DMS153 treated with DMSO at 0.1 percent for 48 hours (cell line): ENCODE measurements around the gene DYNLL2.
A peak's percentile ranks its signal among the peaks of the same experiment; 100 is the strongest.
"Not testable (repeated sequence)": the region's sequence is repeated elsewhere in the genome, so short reads cannot be mapped to it uniquely, and the experiment has no call there.

ENCODE experiments used
- DNase-seq: peaks from one replicate; lab custom pipeline; 2025; ENCODE audit not compliant: unreplicated experiment; lab: John Stamatoyannopoulos, UW

Gene DYNLL2

DNA sequence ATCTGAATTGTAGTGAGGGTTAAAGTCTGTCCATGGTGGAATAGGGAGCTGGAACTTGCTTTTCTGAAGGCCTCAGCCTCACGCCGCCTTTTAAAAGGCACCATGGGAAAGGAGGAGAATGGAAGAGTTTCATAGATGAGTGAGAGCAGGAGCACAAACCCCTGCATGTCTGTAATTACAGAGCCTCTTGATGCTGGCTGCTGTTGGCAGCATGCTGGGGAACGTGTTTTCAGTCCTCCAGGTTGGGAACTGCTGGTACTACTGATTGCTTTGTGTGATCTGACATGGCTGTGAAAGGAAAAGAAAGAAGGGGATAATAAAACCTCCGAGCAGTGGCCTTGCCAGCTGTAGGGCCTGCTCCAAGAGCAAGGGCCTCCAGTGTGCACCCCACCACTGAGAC lies 16.8 kb upstream of the DYNLL2 start:
- DNase-seq, result no peak

DNA sequence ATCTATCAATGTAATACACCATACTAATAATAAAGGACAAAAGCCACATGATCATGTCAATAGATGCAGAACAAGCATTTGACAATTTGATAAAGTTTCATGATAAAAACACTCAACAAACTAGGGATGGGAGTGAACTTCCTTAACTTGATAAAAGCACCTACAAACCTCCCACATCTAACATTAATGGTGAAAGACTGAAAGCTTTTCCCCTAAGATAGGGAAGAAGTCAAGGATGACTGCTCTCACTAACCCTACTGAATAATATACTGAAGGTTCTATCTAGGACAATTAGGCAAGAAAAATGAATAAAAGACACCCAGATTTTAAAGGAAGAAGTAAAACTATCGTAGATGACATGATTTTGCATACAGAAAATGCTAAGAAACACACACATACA lies 10.4 kb upstream of the DYNLL2 start:
- DNase-seq, result no peak

GRCh38 chr17:58073266-58073665 lies 10.0 kb upstream of the DYNLL2 start:
- not testable (repeated sequence) for DNase-seq

DNA sequence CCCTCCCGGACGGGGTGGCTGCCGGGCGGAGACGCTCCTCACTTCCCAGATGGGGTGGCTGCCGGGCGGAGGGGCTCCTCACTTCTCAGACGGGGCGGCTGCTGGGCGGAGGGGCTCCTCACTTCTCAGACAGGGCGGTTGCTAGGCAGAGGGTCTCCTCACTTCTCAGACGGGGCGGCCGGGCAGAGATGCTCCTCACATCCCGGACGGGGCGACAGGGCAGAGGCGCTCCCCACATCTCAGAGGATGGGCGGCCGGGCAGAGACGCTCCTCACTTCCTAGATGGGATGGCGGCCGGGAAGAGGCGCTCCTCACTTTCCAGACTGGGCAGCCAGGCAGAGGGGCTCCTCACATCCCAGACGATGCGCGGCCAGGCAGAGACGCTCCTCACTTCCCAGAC lies 8.8 kb upstream of the DYNLL2 start:
- DNase-seq, result not testable (repeated sequence)

- no peak for DNase-seq
Observed at GRCh38 chr17:58079300-58080033, 3.8 kb upstream of the DYNLL2 start.

DNA sequence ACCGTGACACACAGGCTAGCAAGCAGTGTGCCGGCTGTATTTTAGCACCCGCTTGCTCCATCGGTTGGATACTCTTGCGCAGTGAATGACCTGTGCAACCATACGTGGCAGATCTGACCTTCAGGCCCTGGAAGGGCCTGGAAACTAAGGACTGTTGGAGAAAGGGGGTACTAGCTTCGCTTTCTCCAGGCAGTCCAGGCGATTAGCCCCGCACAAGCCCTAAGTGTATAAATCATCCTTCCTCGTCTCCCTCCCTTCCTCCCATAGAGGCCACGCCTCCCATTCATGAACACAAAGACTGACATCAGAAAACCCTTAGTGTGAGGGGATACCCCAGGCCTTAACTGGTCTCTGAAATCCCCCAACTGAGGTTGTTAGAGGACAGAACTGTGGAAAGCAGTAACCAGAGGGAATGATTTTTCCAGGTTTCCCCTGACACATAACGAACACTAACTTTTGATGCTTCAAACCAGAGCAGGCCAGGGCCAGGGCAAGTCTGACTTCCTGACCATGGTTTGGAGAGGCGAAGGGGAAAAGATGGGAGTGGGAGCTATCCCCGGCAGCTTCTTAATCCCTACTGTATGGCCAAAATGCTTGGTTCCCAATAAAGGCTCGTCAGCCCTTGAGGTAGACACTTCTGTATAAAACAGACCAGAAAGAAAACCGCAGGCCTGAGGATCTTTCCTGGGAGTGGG lies 1.4 kb upstream of the DYNLL2 start:
- DNase-seq, result no peak

GRCh38 chr17:58082341-58082869 lies 814 bp upstream of the DYNLL2 start:
- peak; percentile 0 for DNase-seq

DNA sequence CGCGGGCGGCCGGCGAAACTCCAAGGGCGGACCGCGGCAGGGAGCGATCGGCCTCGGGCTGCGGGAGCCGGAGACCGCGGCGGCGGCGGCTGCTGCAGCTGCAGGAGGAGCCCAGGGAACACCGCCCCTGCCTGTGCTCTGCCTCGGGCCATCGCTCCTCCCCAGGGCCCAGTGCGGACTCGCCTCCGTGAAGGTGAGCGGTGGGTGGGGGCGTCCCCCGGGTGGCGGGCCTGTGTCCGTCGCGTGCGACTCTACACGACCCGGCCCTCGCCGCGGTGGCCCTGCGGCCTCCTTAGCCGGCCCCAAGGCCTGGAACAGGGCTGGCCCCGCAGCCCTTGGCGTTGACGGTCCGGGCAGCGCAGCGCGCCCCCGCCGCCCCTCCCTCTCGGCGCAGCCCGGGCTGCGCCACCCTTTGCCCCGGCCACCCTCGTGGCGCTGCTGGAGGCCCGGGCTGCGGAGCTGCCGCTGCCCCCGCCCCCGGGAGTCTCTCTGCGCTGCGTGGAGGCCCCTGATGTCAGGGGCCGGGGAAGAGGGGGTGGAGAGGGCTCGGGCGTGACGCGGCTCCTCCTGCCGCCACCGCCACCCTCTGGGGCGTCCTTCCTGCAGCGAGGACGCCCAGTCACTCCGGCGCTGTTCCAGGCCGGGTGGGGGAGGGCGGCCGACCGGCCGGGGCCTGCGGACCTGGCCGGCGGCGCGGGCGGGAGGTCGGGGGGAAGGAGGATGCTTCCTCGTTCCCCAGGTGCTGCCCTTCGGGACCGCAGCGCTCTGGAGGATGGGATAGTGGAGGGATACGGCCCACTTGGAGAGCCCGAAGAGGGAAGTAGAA lies 485 bp downstream of the DYNLL2 start:
- DNase-seq, result no peak

DNA sequence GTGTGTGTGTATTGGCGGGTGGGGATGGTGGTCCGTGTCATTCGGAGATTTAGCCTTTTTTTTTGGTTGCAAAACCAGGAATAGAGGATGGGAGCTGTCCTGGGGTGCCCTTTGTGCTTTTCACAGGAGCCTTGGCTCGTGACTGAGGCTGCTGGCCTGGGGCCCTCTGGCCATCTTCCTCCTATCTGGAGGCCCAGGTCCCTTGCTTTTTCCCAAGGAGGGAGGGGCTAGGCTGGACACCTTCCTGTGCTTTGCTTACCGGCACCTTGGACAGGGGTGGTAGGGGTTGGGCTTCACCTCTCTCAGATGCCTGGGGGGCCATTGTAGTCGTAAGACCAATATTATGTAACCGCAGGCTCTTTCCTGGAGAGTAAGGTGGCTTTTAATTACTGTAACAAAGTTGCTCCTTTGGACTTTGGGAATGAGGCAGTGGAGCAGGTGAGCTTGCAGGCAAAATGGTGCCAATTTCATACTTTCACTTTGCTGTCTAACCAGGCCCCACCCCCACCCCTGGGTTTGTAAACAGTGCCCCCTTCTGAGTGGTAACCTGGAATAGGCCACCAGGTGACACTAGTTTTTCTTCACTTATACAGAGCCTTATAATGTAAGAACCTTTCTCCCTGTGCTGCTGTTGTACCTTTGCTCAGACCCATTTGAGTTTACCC lies 1.2 kb downstream of the DYNLL2 start:
- peak; percentile 2 for DNase-seq

DNA sequence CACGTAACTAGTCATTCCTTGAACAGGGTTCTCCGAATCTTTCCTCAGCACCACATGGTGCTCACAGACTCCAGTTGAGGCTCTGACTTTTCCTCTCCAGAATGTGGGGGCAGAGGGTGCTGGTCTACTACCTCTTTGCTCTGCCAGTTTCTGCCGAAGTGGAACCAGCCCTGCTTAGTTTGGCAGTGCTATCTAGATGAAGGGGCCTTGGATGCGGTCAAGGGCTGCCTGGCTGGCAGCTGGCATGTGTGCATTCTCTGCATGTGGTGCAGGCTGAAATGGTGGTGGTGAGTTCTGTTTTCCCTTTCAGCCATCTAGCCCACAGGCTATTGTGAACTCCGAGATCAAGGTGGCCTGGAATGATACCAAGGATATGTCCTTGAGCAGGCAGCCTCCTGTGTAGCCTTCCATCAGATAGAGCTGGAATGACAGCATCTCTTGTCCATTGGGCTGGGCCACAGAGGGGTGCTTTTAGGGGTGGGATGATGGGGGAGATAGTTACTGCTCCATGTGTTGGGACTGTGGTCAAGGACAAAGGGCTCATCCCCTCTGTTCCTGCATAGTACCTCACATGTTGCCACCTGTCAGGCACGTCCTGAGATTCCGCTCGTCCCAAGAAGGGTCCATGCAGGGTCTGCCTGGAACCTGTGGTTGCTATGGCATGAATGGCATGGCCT lies 2.0 kb downstream of the DYNLL2 start:
- no peak for DNase-seq

GRCh38 chr17:58086953-58087352 lies 3.7 kb downstream of the DYNLL2 start:
- no peak for DNase-seq

GRCh38 chr17:58088624-58089023 lies 5.4 kb downstream of the DYNLL2 start:
- no peak for DNase-seq

DNA sequence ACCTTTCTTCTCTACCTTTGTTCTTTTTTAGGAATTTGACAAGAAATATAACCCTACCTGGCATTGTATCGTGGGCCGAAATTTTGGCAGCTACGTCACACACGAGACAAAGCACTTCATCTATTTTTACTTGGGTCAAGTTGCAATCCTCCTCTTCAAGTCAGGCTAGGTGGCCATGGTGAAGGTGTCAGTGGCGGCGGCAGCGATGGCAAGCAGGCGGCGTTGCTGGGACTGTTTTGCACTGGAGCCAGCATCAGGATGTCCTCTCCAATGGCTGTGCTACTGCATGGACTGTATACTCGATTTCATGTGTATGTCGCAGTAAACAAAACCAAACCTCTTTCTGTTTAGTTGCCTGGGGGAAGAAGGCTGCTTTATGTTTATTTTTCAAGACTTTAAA lies 5.9 kb downstream of the DYNLL2 start:
- DNase-seq, result no peak

- no peak for DNase-seq
Observed at GRCh38 chr17:58091024-58091567, 7.9 kb downstream of the DYNLL2 start.

- no peak for DNase-seq
Observed at GRCh38 chr17:58092101-58092796, 9.0 kb downstream of the DYNLL2 start.

DNA sequence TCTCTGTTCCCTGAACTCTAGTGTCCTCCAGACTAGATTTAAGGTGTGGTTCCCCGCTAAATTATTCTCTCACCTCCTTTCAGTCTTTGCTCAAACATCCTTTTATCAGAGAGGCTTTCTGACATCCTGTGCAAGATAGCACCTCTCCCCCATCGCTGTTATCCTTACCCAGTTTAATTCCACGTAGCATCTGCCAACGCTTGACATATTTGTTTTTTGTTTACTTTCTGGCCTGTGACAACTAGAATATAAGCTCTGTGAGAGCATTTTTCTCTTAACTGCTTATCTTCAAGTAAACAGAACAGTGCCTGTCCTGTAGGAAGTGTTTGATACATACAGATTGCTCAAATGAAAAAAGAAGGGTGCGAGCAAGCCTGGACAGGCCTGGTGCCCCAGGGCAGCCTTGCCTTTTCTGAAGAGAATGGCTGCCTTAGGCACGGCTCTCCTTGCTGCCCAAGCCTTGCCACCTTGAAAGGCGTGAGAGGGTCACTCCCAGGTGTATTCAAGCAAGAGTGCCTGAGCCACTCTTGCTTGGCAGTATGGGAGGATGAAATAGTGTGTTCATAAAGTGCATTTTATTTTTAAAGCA lies 9.7 kb downstream of the DYNLL2 start:
- no peak for DNase-seq

GRCh38 chr17:58094118-58094517 lies 10.9 kb downstream of the DYNLL2 start:
- DNase-seq, result no peak

GRCh38 chr17:58096892-58097291 lies 13.7 kb downstream of the DYNLL2 start:
- DNase-seq, result no peak

DNA sequence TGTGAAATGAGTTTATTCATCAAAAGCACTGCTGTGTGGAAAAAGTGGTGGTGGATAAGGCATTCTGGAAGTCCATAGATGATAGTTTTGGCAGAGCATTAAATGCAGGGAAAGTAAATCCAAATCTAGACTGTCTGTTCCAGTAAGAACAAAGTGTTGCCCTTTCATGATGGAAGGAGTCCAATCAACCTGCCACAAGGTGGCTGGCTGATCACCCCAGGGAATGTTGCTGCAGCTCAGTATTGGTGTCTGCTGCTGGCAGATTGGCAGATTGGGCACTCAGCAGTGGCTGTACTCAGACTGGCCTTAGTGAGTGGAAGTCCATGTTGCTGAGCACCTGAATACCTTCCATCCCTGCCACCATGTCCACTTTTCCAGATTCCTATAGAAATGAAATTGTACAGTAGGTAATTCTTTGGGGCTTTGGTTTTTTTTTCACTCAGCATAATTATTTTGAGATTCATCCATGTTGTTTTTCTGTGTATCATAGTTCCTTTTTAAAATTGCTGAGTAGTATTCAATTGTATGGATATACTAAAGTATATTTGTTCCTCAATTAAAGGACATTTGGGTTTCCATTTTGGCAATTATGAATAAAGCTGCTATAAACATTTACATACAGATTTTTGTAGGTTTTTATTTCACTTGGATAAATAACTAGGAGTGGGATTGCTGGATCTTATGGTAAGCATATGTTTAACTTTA lies 14.3 kb downstream of the DYNLL2 start:
- DNase-seq, result no peak
